ENCODE data around the gene PPP1R37.

Gene PPP1R37

GRCh38 chr19:45140144-45140503, 47.1 kb downstream of the PPP1R37 start:
- DNase-seq, result no peak

GRCh38 chr19:45140533-45140932, 47.6 kb downstream of the PPP1R37 start:
- DNase-seq, result no peak

GRCh38 chr19:45141203-45141900, 48.4 kb downstream of the PPP1R37 start:
- DNase-seq, result no peak

- no peak for DNase-seq
These were observed 49.2 kb downstream of the PPP1R37 start for GRCh38 chr19:45142016-45142725.

- DNase-seq, result no peak
These were observed 49.7 kb downstream of the PPP1R37 start for GRCh38 chr19:45142726-45143110.

GRCh38 chr19:45144431-45145269, 51.7 kb downstream of the PPP1R37 start:
- no peak for DNase-seq

- no peak for DNase-seq
These were observed 52.6 kb downstream of the PPP1R37 start for GRCh38 chr19:45145270-45146189.

DNA sequence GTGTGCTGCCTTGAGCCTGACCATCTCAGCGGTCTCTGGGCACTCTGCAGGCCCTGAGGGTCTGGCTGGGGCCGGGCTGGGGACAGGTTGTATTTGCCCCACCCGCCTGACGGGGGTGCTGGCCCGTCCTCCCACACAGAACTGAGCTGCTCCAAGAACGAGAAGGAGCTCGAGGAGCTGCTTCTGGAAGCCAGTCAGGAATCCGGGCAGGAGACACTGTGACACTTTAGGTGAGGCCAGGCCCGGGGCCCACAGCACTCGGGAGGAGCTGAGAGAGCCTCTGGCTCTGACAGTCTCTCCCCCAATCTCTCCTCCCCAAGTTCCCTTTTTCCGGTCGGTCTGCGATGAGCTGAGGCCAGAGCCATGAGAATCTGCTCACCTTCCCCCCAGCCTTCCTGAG, 53.3 kb downstream of the PPP1R37 start:
- no peak for DNase-seq

DNA sequence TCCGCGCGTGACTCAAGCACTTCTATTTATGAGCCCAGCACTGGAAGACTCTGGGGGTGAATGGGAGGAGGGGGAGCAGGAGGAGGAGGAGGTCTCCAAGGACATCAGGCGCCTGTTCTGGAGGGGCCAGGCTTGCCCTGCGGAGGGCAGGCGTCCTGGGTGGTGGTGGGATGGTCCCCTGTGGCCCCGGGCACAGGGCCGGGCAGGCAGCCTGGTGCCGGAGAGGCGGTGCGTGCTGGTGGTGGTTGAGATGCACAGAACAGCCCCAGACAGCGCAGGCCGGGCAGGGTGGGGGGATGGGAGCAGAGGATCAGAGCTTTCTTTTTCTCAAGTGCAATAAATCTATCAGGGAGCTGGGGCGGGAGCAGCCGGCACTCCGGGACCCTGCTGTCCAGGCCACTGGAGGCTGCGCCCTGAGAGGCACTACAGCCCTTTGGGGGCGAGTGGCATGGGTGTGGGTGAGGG, 53.8 kb downstream of the PPP1R37 start:
- no peak for DNase-seq

- DNase-seq, result no peak
These were observed 55.1 kb downstream of the PPP1R37 start for GRCh38 chr19:45147835-45148676.

DNA sequence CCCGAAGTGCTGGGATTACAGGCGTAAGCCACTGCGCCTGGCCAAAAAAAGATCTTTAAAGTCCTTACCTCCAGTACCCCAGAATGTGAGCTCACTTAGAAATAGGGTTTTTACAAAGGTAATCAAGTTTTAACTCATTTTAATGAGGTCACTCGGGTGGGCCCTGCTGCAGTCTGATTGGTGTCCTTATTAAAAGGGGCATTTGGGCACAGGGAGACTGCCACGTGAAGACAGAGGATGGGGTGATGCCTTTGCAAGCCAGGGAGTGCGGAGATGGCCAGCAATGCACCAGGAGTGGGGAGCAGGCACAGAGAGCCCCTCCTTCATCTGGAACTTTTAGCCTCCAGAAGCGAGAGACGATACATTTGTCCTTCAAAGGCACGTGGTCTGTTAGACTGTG, 56.1 kb downstream of the PPP1R37 start:
- no peak for DNase-seq

DNA sequence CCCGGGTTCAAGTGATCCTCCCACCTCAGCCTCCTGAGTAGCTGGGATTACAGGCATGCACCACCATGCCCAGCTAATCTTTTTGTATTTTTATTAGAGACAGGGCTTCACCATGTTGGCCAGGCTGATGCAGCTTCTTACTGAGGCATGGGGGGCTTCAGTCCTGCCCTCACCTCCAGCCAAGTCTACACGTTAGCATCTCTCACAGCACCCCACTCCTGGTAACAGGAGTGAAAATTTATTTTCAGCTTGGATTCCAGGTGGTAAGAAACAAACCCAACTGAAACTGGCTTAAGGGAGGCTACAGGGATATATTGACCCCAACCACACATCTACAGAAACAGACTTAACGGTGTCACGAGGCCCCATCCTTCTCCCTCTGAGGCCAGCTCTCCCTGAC, 57.2 kb downstream of the PPP1R37 start:
- DNase-seq, result no peak

GRCh38 chr19:45150751-45151281, 57.8 kb downstream of the PPP1R37 start:
- DNase-seq, result no peak

DNA sequence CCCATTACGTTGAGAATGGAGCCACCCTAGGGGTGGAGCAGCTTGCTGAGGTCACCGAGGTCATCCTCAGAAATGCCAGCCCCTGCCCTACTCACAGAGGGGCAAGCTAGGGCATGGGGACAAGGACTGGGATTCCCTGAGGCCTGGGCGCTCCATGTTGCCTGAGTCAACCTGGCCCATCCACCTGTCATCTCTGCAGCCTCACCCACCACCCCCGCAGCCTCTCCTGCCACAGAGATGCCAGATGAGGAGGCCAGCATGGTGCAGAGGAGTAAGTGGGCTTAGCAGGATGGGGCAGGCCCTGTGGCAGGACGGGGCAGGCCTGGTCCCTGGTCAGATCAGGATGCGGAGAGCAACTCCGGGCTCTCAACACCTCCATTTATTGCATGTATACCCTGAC, 58.3 kb downstream of the PPP1R37 start:
- DNase-seq, result no peak

DNA sequence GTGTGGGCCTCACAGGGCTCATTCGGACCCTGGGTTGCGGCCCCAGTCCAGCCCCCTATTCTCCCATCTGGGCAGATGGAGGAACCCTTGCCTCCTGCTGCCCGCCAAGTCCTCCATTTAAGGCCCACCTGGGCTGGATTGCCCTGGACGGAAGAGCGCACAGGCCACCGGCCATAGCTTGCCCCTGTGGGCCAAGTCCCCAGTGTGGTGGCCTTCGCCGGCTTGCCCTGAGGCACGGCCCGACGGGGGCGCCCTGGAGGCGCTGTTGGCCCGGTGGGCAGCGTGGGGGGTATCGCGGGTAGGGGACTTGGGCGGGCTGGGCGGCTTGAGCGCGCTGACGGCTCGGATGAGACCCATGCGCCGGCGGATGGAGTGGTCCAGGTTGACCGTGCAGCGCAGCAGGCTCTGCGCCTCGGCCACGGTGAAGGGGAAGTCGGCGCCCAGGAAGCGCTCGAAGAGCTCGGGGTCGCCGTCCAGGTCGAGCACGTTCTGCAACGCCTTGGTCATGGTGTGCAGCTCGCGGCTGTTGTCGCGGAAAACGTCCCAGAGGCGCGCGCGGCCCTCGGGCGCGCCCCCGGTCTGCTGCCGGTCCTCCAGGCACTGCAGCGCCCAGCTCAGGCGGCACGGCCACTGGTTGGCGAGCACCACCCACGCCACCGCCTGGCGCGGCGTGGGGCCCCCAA, 59.0 kb downstream of the PPP1R37 start:
- DNase-seq, result no peak

DNA sequence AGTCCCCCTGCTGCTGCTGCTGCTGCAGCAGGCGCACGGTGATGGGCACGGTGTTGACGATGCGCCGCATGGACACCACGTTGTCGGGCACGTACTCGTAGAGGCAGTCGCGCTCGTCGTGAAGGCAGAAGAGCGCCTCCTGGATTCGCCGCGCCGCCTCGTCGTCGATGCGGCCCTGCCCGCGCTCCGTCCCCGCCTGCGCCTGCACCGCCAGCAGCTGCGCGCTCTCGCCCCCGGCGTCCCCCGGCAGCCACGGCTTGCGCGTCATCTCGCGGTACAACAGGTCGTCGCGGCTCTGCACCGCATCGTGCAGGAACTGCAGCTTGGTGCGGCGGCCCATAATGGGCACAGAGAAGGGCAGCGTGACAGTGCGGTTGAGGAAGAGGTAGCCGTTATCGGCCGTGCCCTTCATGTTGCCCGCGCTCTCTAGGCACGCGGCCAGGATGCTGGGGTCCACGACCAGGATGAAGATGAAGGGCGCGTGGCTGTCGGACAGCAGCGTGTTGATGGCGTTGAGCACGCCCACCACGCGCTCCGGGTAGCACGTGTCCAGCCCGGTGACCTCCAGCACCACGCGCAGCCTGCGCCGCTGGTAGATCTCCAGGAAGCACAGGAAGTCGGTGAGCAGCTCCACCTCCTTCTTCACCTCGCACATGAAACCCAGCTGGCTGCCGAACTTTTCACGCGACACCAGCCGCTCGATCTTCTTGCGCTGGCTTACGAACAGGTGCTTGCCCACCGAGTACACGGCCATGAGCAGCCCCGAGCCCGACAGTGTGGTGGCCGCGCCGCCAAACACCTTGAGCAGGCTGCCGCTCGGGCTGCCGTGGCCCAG, 59.7 kb downstream of the PPP1R37 start:
- peak; percentile 73 for DNase-seq

GRCh38 chr19:45153339-45154063, 60.5 kb downstream of the PPP1R37 start:
- DNase-seq, result peak; percentile 49

DNA sequence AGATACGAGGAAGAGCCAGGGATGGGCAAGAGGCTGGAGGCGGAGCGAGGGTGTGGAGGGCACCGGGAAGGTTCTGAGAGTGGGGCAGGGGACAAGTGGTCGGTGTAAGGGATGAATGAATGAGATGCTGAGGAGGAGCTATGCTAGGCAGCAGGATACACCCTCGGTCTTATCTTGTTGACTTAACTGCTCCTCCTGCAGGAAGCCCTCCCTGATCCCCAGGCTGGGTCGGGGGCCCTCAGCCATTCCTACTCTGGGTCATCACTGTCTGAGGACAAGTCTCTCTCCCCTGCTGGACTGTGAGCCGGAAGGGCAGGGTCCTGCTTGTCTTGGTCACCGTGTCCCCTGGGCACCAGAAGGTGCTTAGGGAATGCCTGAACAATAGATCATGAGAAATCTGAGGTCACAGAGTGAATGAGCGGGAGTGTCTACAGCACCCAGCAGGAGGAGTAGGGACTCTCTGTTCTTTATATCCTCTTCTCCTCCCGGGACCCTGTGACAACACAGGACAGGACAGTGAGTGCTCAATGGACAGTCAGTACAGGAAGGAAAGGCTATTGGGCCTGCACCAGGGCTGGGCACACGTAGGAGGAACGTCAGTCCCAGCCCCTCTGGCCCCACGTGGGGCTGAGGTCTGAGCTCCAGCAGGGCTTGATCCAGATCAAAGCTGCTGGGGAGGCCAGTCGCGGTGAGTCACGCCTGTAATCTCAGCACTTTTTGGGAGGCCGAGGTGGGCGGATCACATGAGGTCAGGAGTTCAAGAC, 61.3 kb downstream of the PPP1R37 start:
- no peak for DNase-seq
